Esophagus muscularis mucosa (tissue), 4 donors: Measurements from ENCODE around the gene NARS2.

Experiments used
- CTCF ChIP-seq, 3 experiments: fragments of 200-600 bp in 2 of 3; fragments of 450-650 bp in 1 of 3; sonication (generic) in 2 of 3; IDR thresholded peaks; one replicate each; pipeline ENCODE4 v1.5.1; 2017 to 2019; ENCODE audit warnings: antibody characterized with exemption in 3 of 3, mild to moderate bottlenecking in 2 of 3, moderate library complexity in 1 of 3
- EP300 ChIP-seq: sonication (generic); formaldehyde crosslinking; IDR thresholded peaks from one replicate; pipeline ENCODE4 v1.6.1; 2017; ENCODE audit warnings: antibody characterized with exemption
- POLR2A ChIP-seq: fragments of 450-650 bp; IDR thresholded peaks from one replicate; pipeline ENCODE4 v1.6.1; 2017; ENCODE audit warnings: antibody characterized with exemption, moderate library complexity, mild to moderate bottlenecking, low read depth
- POLR2AphosphoS5 ChIP-seq, 2 donors: sonication (generic); formaldehyde crosslinking; IDR thresholded peaks; one replicate each; pipeline ENCODE4 v1.6.1; 2017; ENCODE audit warnings: antibody characterized with exemption in 2 of 2

GRCh38 chr11:78541537-78541936 is 33.1 kb downstream of the NARS2 start:
- TF ChIP-seq POLR2AphosphoS5 (IDR thresholded peaks at IDR 0.05) (no peak), POLR2A (no peak), CTCF (IDR thresholded peaks at IDR 0.05) (no peak), EP300 (no peak)
